Motor neuron (in vitro differentiated cells): ENCODE data around the gene MAP3K6. TPM values are rescaled to one million over a fixed set of nuclear protein-coding genes. Genes with fewer than 3 reads are reported as not detected.

Experiments
- ATAC-seq, 8 experiments: fragments of 200-7000 bp; cut with Tn5 transposase; replicated peaks in 6 of 8; 2 replicates each; pipeline ENCODE4 v1.8.0; 2021; ENCODE audit warnings: mild to moderate bottlenecking in 8 of 8, moderate library complexity in 8 of 8
- H3K27ac ChIP-seq, 2 donors: fragments of 250-450 bp; sonication (Bioruptor Pico); 2 replicates each; pipeline ENCODE4 v1.9.0; 2021; ENCODE audit warnings: antibody characterized with exemption in 2 of 2, mild to moderate bottlenecking in 2 of 2, moderate library complexity in 1 of 2
- H3K4me1 ChIP-seq, 2 donors: fragments of 250-450 bp; sonication (Bioruptor Pico); replicated peaks in 1 of 2; 2 replicates each; pipeline ENCODE4 v1.6.1; 2021; ENCODE audit warnings: antibody characterized with exemption in 2 of 2, mild to moderate bottlenecking in 2 of 2, moderate library complexity in 1 of 2
- H3K4me3 ChIP-seq, 5 donors: fragments of 250-450 bp; sonication (Bioruptor Pico); 2 replicates each; pipeline ENCODE4 v1.9.0; 2021; ENCODE audit warnings: antibody characterized with exemption in 5 of 5, mild to moderate bottlenecking in 5 of 5, moderate library complexity in 4 of 5
- WGBS, 10 experiments: fragments of 450-650 bp; shearing (Covaris generic); methylation state at CpG; one replicate each; pipeline ENCODE4 v1.0.0; 2022; 5-methylcytosine and 5-hydroxymethylcytosine counted together
- in situ Hi-C, 9 experiments: fragments of 400-800 bp; cut with MboI; loops; one replicate each; pipeline ENCODE4 v1.15.0; 2021; ENCODE audit warnings: low sequenced_read_pairs in 9 of 9, low pct_unique_long_range_greater_than_20kb in 2 of 9; ENCODE audit not compliant: unreplicated experiment in 9 of 9
- total RNA-seq, 8 experiments: library from RNA; unstranded; fragments of 300-600 nt; gene quantifications; 2 replicates each; pipeline versions ENCODE4 v1.2.3 to v1.2.4, GENCODE V29; 2022

The MAP3K6 gene
- total RNA-seq, 8 experiments from 2014 or later = 3.8 to 17.0 (median 10.9) TPM

GRCh38 chr1:27365372-27366112, 1.2 kb downstream of the MAP3K6 start:
- ATAC-seq = peak; percentile 43 to 70 (median 66)
- Histone ChIP-seq H3K27ac (peak overlapping the region; percentile 39 to 79), H3K4me1 (peaks cover 9 to 18% of the 10 kb centered on the region in 2 donors), H3K4me3 (peak overlapping the region; percentile 34 to 56 (median 46))
- WGBS, 10 experiments = 0 to 50% (median 5%) methylated on average over 2 to 7 of the region's 40 CpGs; no CpG with 5 or more reads in 5 of the 10 experiments
- in situ Hi-C loops = no loop called here

GRCh38 chr1:27364696-27365371, 1.9 kb downstream of the MAP3K6 start:
- ATAC-seq = no peak
- WGBS, 10 experiments = 0 to 100% (median 61%) methylated on average over 1 to 4 of the region's 11 CpGs; no CpG with 5 or more reads in 4 of the 10 experiments
- Histone ChIP-seq H3K4me1 (peaks cover 9 to 22% of the 10 kb centered on the region in 2 donors), H3K27ac (peak overlapping the region; percentile 26 to 79), H3K4me3 (peak overlapping the region; percentile 34 to 56 (median 46))
- in situ Hi-C loops = no loop called here

- Histone ChIP-seq H3K4me3 (no peak overlapping the region), H3K27ac (no peak overlapping the region), H3K4me1 (peaks cover 9 to 22% of the 10 kb centered on the region in 2 donors)
- no peak for ATAC-seq
- WGBS, 10 experiments = 39 to 100% (median 88%) methylated on average over 1 to 14 of the region's 26 CpGs; no CpG with 5 or more reads in 1 of the 10 experiments
- in situ Hi-C loops = no loop called here
Measured at GRCh38 chr1:27363766-27364695, 2.7 kb downstream of the MAP3K6 start.

GRCh38 chr1:27361553-27361952, 5.2 kb downstream of the MAP3K6 start:
- in situ Hi-C loops = no loop called here
- WGBS, 10 experiments = 76 to 100% (median 87%) methylated on average over 1 to 4 of the region's 8 CpGs; no CpG with 5 or more reads in 5 of the 10 experiments
- Histone ChIP-seq H3K4me3 (no peak overlapping the region), H3K27ac (no peak overlapping the region), H3K4me1 (peaks cover 9 to 18% of the 10 kb centered on the region in 2 donors)
- ATAC-seq = no peak

GRCh38 chr1:27361044-27361402, 5.7 kb downstream of the MAP3K6 start:
- Histone ChIP-seq H3K4me1 (peaks cover 9 to 18% of the 10 kb centered on the region in 2 donors), H3K4me3 (no peak overlapping the region), H3K27ac (no peak overlapping the region)
- ATAC-seq = no peak
- in situ Hi-C loops = no loop called here
- WGBS, 10 experiments = 68 to 100% (median 92%) methylated on average over 2 to 12 of the region's 21 CpGs; no CpG with 5 or more reads in 2 of the 10 experiments

- H3K4me3 ChIP-seq = peak overlapping the region in 3 of 5 donors; percentile 8 to 17 (median 16)
Measured at GRCh38 chr1:27360159-27361043, 6.4 kb downstream of the MAP3K6 start.

GRCh38 chr1:27359822-27360158, 7.0 kb downstream of the MAP3K6 start:
- in situ Hi-C loops = no loop called here
- peak in 1 of 8 experiments; percentile 0 for ATAC-seq
- peak overlapping the region in 1 of 5 donors; percentile 17 for H3K4me3 ChIP-seq
- no peak overlapping the region for H3K27ac ChIP-seq
- H3K4me1 ChIP-seq = peaks cover 4 to 13% of the 10 kb centered on the region in 2 donors
- WGBS, 10 experiments = 0 to 100% (median 59%) methylated on average over 1 to 8 of the region's 9 CpGs; no CpG with 5 or more reads in 5 of the 10 experiments

More at GRCh38 chr1:27360159-27361043, 6.4 kb downstream of the MAP3K6 start:
- in situ Hi-C loops = no loop called here
- no peak overlapping the region for H3K27ac ChIP-seq
- H3K4me1 ChIP-seq = peaks cover 9 to 18% of the 10 kb centered on the region in 2 donors
- peak in 5 of 8 experiments; percentile 2 to 45 (median 24) for ATAC-seq
- WGBS, 10 experiments = 15 to 98% (median 20%) methylated on average over 2 to 19 of the region's 71 CpGs; no CpG with 5 or more reads in 4 of the 10 experiments

- WGBS, 10 experiments = 80 to 100% (median 97%) methylated on average over 1 to 5 of the region's 5 CpGs; no CpG with 5 or more reads in 3 of the 10 experiments
- in situ Hi-C loops = no loop called here
- no peak for ATAC-seq
- Histone ChIP-seq H3K4me3 (no peak overlapping the region), H3K4me1 (peaks cover 3 to 10% of the 10 kb centered on the region in 2 donors), H3K27ac (no peak overlapping the region)
Measured at GRCh38 chr1:27358928-27359313, 7.8 kb downstream of the MAP3K6 start.

GRCh38 chr1:27358038-27358927, 8.5 kb downstream of the MAP3K6 start:
- no peak for ATAC-seq
- Histone ChIP-seq H3K4me3 (no peak overlapping the region), H3K4me1 (peaks cover 3 to 10% of the 10 kb centered on the region in 2 donors), H3K27ac (no peak overlapping the region)
- in situ Hi-C loops = no loop called here
- WGBS, 10 experiments = 80 to 93% (median 88%) methylated on average over 1 to 15 of the region's 21 CpGs; no CpG with 5 or more reads in 6 of the 10 experiments

- in situ Hi-C loops = no loop called here
- Histone ChIP-seq H3K4me1 (peaks cover 3 to 10% of the 10 kb centered on the region in 2 donors), H3K27ac (no peak overlapping the region), H3K4me3 (no peak overlapping the region)
- peak in 7 of 8 experiments; percentile 10 to 74 (median 43) for ATAC-seq
- 7 to 92% (median 34%) methylated on average over 2 to 27 of the region's 40 CpGs; no CpG with 5 or more reads in 4 of the 10 experiments for WGBS, 10 experiments
Measured at GRCh38 chr1:27357281-27358037, 9.3 kb downstream of the MAP3K6 start.
